NT2/D1 (cell line): Measurements from ENCODE around the gene ABCA4.

ENCODE experiments used
- DNase-seq: peaks from one replicate; pipeline ENCODE4 v3.0.0-alpha.2; 2011; ENCODE audit warnings: low read depth, low spot score
- H3K27me3 ChIP-seq: 2 replicates; pipeline ENCODE4 v1.6.0; 2011; ENCODE audit warnings: mild to moderate bottlenecking; ENCODE audit not compliant: insufficient read length, insufficient read depth
- H3K36me3 ChIP-seq: 2 replicates; pipeline ENCODE4 v1.6.1; 2011; ENCODE audit warnings: mild to moderate bottlenecking, low read length, mixed read lengths; ENCODE audit not compliant: insufficient read depth, insufficient read length
- H3K4me1 ChIP-seq: 2 replicates; pipeline ENCODE4 v1.5.1; 2011; ENCODE audit not compliant: insufficient read depth, insufficient read length
- H3K4me3 ChIP-seq: 2 replicates; pipeline ENCODE4 v1.5.1; 2011; ENCODE audit warnings: low read depth; ENCODE audit not compliant: insufficient read length
- H3K9ac ChIP-seq: 2 replicates; pipeline ENCODE4 v1.6.0; 2011; ENCODE audit warnings: low read depth; ENCODE audit not compliant: insufficient read length
- H3K9me3 ChIP-seq: 2 replicates; pipeline ENCODE4 v1.5.1; 2011; ENCODE audit warnings: mild to moderate bottlenecking, low read length; ENCODE audit not compliant: insufficient read depth
- SUZ12 ChIP-seq: IDR thresholded peaks from 2 replicates; pipeline ENCODE4 v1.6.1; 2011; ENCODE audit not compliant: insufficient read length, insufficient read depth; ENCODE audit errors: extremely low read depth
- YY1 ChIP-seq: IDR thresholded peaks from 2 replicates; pipeline ENCODE4 v1.6.1; 2011; ENCODE audit not compliant: insufficient read length, insufficient read depth
- ZNF274 ChIP-seq: IDR thresholded peaks from 2 replicates; pipeline ENCODE4 v1.6.1; 2011; ENCODE audit warnings: mild to moderate bottlenecking, low read depth, low read length

ABCA4 gene

GRCh38 chr1:94011129-94011528, 109.8 kb downstream of the ABCA4 start:
- no peak for DNase-seq
- Histone ChIP-seq H3K27me3 (peaks cover 47% of the 10 kb centered on the region), H3K9me3 (no peaks in the 10 kb centered on the region), H3K36me3 (no peaks in the 10 kb centered on the region), H3K9ac (no peak overlapping the region), H3K4me1 (peaks cover 27% of the 10 kb centered on the region), H3K4me3 (no peak overlapping the region)
- no peak for TF ChIP-seq ZNF274
- TF ChIP-seq YY1: no peak
- no peak for TF ChIP-seq SUZ12

- Histone ChIP-seq H3K4me3 (no peak overlapping the region), H3K27me3 (peaks cover 38% of the 10 kb centered on the region), H3K9me3 (no peaks in the 10 kb centered on the region), H3K4me1 (peaks cover 27% of the 10 kb centered on the region), H3K36me3 (no peaks in the 10 kb centered on the region), H3K9ac (no peak overlapping the region)
- no peak for DNase-seq
- no peak for TF ChIP-seq ZNF274
- no peak for TF ChIP-seq SUZ12
- no peak for TF ChIP-seq YY1
Measured at GRCh38 chr1:94009304-94009703, 111.6 kb downstream of the ABCA4 start.

GRCh38 chr1:94006604-94007003, 114.3 kb downstream of the ABCA4 start:
- Histone ChIP-seq H3K27me3 (peaks cover 28% of the 10 kb centered on the region), H3K9me3 (no peaks in the 10 kb centered on the region), H3K4me3 (no peak overlapping the region), H3K9ac (no peak overlapping the region), H3K4me1 (peaks cover 16% of the 10 kb centered on the region), H3K36me3 (no peaks in the 10 kb centered on the region)
- TF ChIP-seq SUZ12 (no peak), YY1 (no peak), ZNF274 (no peak)
- no peak for DNase-seq

- H3K4me1 ChIP-seq: peaks cover 9% of the 10 kb centered on the region
- H3K36me3 ChIP-seq: no peaks in the 10 kb centered on the region
- no peak overlapping the region for H3K4me3 ChIP-seq
- peaks cover 17% of the 10 kb centered on the region for H3K27me3 ChIP-seq
- H3K9me3 ChIP-seq: no peaks in the 10 kb centered on the region
- TF ChIP-seq YY1 (no peak), SUZ12 (no peak), ZNF274 (no peak)
- H3K9ac ChIP-seq: no peak overlapping the region
- no peak for DNase-seq
Measured at GRCh38 chr1:94004924-94005323, 116.0 kb downstream of the ABCA4 start.

GRCh38 chr1:94002046-94002787, 118.7 kb downstream of the ABCA4 start:
- Histone ChIP-seq H3K4me1 (peaks cover 4% of the 10 kb centered on the region), H3K36me3 (no peaks in the 10 kb centered on the region), H3K9ac (no peak overlapping the region), H3K9me3 (no peaks in the 10 kb centered on the region), H3K4me3 (no peak overlapping the region), H3K27me3 (no peaks in the 10 kb centered on the region)
- TF ChIP-seq SUZ12: no peak
- TF ChIP-seq ZNF274: no peak
- no peak for TF ChIP-seq YY1
- DNase-seq: no peak

GRCh38 chr1:94001397-94002045, 119.4 kb downstream of the ABCA4 start:
- Histone ChIP-seq H3K9ac (no peak overlapping the region), H3K9me3 (no peaks in the 10 kb centered on the region), H3K4me3 (no peak overlapping the region), H3K27me3 (no peaks in the 10 kb centered on the region), H3K4me1 (peaks cover 4% of the 10 kb centered on the region), H3K36me3 (no peaks in the 10 kb centered on the region)
- no peak for TF ChIP-seq SUZ12
- no peak for DNase-seq

- no peak overlapping the region for H3K4me3 ChIP-seq
- no peaks in the 10 kb centered on the region for H3K9me3 ChIP-seq
- peaks cover 7% of the 10 kb centered on the region for H3K4me1 ChIP-seq
- no peaks in the 10 kb centered on the region for H3K36me3 ChIP-seq
- H3K27me3 ChIP-seq: no peaks in the 10 kb centered on the region
- no peak for DNase-seq
- TF ChIP-seq ZNF274: no peak
- no peak for TF ChIP-seq YY1
- no peak for TF ChIP-seq SUZ12
- H3K9ac ChIP-seq: no peak overlapping the region
Measured at GRCh38 chr1:94000510-94001282, 120.3 kb downstream of the ABCA4 start.
